GM12864 (cell line): ENCODE measurements around the gene RIN2.

Experiments
- DNase-seq: peaks from one replicate; pipeline ENCODE4 v3.0.0-alpha.2; 2011; ENCODE audit warnings: low read depth
- H3K4me3 ChIP-seq: 2 replicates; pipeline ENCODE4 v1.5.1; 2011; ENCODE audit warnings: mild to moderate bottlenecking, low read depth, low read length, control low read depth
- TF ChIP-seq, protein P1 (sequence below): IDR thresholded peaks from 2 replicates; pipeline ENCODE4 v1.5.1; 2011; ENCODE audit warnings: low read depth, mild to moderate bottlenecking, moderate library complexity, low read length, control low read depth, inconsistent platforms; ENCODE audit errors: missing control alignments

Gene RIN2

DNA sequence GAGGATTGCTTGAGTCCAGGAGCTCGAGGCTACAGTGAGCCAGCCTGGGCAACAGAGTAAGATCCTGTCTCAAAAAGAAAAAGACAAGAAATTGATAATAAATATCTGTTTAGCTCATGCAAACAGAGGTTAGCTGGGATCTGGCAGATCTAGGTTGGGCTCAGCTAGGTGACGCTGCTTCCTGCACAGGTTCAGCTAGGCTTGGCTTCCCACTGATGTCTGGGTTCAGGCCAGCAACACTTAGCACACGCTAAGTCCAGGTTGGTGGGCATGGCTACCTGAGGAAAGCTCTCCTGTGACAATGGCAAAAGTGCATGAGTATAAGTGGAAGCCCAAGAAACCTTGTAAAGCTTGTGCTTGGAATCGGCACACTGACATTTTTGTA, 48.7 kb downstream of the RIN2 start:
- H3K4me3 ChIP-seq: no peak overlapping the region
- TF ChIP-seq, protein P1, sequence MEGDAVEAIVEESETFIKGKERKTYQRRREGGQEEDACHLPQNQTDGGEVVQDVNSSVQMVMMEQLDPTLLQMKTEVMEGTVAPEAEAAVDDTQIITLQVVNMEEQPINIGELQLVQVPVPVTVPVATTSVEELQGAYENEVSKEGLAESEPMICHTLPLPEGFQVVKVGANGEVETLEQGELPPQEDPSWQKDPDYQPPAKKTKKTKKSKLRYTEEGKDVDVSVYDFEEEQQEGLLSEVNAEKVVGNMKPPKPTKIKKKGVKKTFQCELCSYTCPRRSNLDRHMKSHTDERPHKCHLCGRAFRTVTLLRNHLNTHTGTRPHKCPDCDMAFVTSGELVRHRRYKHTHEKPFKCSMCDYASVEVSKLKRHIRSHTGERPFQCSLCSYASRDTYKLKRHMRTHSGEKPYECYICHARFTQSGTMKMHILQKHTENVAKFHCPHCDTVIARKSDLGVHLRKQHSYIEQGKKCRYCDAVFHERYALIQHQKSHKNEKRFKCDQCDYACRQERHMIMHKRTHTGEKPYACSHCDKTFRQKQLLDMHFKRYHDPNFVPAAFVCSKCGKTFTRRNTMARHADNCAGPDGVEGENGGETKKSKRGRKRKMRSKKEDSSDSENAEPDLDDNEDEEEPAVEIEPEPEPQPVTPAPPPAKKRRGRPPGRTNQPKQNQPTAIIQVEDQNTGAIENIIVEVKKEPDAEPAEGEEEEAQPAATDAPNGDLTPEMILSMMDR: no peak
- no peak for DNase-seq

DNA sequence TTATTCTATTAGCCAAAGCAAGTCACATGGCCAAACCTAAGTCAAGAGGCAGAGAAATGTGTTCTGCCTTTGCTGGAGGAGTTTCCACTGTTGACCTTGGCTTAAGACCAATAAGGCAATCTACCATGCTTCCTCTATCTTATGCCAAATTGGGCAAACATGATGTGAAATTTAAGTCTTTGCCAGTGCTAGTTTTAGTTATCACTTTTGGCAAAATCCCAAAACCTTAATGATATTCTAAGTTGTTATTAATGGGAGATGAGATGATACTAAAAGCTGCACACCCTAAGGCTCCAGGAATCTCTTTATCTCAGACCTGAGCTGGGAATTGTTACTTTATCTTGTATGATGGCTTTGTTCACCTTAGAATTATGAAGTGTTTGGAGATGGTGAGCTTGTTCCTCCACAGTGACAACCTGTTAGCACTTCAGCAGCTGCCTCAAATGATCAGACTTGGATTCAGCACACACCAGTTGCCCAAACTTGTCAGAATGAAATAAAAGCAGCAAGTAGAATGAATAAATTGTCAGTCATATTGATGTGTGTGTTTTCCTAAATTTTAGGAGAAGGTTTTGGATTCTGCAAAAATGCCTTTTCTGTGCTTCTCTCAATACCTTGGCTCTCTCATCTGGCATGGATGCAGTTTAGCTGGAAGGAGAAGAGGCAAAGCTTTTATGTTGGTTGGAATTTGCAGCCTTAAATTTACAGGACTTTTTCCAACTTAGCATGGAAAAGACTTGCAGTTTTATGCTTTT, 49.3 kb downstream of the RIN2 start:
- no peak for DNase-seq
- TF ChIP-seq, protein P1: no peak
- H3K4me3 ChIP-seq: no peak overlapping the region
